ENCODE results near the gene TMEM106B. TPM values are rescaled to one million over a fixed set of nuclear protein-coding genes. Genes with fewer than 3 reads are reported as not detected.

TMEM106B gene
- total RNA-seq, 1 experiment from 2014 or later: 46.8 TPM

DNA sequence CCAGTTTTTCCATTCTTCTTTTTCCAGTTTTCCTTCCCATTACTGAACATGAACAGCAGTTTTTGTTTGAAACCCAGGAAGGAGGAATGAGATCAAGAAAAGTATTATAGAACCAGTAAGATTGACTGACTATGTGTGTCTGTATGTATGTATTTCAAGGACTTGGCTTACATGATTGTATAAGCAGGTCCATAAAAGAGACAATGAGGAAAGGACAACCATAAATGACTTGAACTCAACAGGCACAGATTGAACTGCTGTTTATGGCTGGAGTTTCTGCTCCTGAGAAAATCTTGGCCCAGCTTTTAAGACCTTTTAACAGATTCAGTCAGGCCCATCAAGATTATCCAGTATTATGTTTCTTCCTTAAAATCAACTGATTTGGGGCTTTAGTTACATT is 39.1 kb downstream of the TMEM106B start:
- Histone ChIP-seq H3K4me1 (no peaks in the 10 kb centered on the region), H3K9me3 (0 out of 2 replicates have a peak, but pooled peaks cover 4% of the 10 kb centered on the region), H3K27me3 (replicated peaks; ENCODE audit: control insufficient read depth, insufficient read depth, low read length) (no peaks in the 10 kb centered on the region), H3K4me3 (ENCODE audit: low read depth, low read length) (no peak overlapping the region), H3K36me3 (ENCODE audit: control insufficient read depth, insufficient read depth, low read length) (no peaks in the 10 kb centered on the region)
- Mint-ChIP-seq H3K4me3 (ENCODE audit: unreplicated experiment) (no peak overlapping the region), H3K9me3 (ENCODE audit: unreplicated experiment) (peaks cover 19% of the 10 kb centered on the region), H3K27ac (ENCODE audit: unreplicated experiment) (no peak overlapping the region), H3K27me3 (ENCODE audit: insufficient read depth, unreplicated experiment) (peaks cover 11% of the 10 kb centered on the region), H3K4me1 (ENCODE audit: low read depth, unreplicated experiment) (no peaks in the 10 kb centered on the region), H3K36me3 (ENCODE audit: insufficient read depth, unreplicated experiment) (no peaks in the 10 kb centered on the region)
- no TSS peak for BruUV-seq (replicated peaks)
- CTCF ChIA-PET: no interaction called here
- POLR2A ChIA-PET: no interaction called here
- TF ChIP-seq, protein P1, sequence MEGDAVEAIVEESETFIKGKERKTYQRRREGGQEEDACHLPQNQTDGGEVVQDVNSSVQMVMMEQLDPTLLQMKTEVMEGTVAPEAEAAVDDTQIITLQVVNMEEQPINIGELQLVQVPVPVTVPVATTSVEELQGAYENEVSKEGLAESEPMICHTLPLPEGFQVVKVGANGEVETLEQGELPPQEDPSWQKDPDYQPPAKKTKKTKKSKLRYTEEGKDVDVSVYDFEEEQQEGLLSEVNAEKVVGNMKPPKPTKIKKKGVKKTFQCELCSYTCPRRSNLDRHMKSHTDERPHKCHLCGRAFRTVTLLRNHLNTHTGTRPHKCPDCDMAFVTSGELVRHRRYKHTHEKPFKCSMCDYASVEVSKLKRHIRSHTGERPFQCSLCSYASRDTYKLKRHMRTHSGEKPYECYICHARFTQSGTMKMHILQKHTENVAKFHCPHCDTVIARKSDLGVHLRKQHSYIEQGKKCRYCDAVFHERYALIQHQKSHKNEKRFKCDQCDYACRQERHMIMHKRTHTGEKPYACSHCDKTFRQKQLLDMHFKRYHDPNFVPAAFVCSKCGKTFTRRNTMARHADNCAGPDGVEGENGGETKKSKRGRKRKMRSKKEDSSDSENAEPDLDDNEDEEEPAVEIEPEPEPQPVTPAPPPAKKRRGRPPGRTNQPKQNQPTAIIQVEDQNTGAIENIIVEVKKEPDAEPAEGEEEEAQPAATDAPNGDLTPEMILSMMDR (IDR thresholded peaks at IDR 0.05; ENCODE audit: insufficient read depth in 1 of 2, low read depth in 1 of 2, low read length in 1 of 2, severe bottlenecking in 1 of 2, unreplicated experiment in 1 of 2): no peak
- intact Hi-C loops (cut with micrococcal nuclease; ENCODE audit: unreplicated experiment): no loop called here
- DNase-seq: no peak

DNA sequence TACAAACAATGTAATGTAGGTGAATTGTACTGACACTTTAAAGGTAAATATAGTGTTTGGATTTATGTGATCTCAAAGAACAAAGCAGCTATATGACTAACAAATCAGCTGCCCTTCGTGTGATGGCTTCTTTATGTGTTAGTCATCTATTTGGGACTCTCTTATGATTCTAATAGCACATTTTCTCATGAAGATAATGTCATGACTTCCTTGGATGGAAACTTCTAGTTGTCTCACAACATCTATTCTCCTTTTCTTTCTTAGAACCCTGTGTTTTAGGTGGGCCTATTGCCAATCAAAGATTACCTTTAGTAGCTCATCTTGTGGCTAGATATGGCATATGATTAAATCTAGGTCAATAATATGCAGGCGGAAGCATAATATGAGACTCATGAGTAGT is 45.0 kb downstream of the TMEM106B start:
- no peaks in the 10 kb centered on the region for H3K9me3 ChIP-seq
- H3K4me1 ChIP-seq: no peaks in the 10 kb centered on the region
- no peak for DNase-seq
- Mint-ChIP-seq H3K36me3 (ENCODE audit: insufficient read depth, unreplicated experiment) (no peaks in the 10 kb centered on the region), H3K9me3 (ENCODE audit: unreplicated experiment) (peaks cover 19% of the 10 kb centered on the region), H3K27ac (ENCODE audit: unreplicated experiment) (no peak overlapping the region), H3K4me3 (ENCODE audit: unreplicated experiment) (no peak overlapping the region), H3K27me3 (ENCODE audit: insufficient read depth, unreplicated experiment) (peaks cover 11% of the 10 kb centered on the region), H3K4me1 (ENCODE audit: low read depth, unreplicated experiment) (no peaks in the 10 kb centered on the region)
- no peaks in the 10 kb centered on the region for H3K27me3 ChIP-seq (replicated peaks; ENCODE audit: control insufficient read depth, insufficient read depth, low read length)
- ChIA-PET CTCF (no interaction called here), POLR2A (no interaction called here)
- TF ChIP-seq, protein P1 (IDR thresholded peaks at IDR 0.05; ENCODE audit: insufficient read depth in 1 of 2, low read depth in 1 of 2, low read length in 1 of 2, severe bottlenecking in 1 of 2, unreplicated experiment in 1 of 2): no peak
- intact Hi-C loops (cut with micrococcal nuclease; ENCODE audit: unreplicated experiment): no loop called here
- no peak overlapping the region for H3K4me3 ChIP-seq (ENCODE audit: low read depth, low read length)
- no TSS peak for BruUV-seq (replicated peaks)
- no peaks in the 10 kb centered on the region for H3K36me3 ChIP-seq (ENCODE audit: control insufficient read depth, insufficient read depth, low read length)

DNA sequence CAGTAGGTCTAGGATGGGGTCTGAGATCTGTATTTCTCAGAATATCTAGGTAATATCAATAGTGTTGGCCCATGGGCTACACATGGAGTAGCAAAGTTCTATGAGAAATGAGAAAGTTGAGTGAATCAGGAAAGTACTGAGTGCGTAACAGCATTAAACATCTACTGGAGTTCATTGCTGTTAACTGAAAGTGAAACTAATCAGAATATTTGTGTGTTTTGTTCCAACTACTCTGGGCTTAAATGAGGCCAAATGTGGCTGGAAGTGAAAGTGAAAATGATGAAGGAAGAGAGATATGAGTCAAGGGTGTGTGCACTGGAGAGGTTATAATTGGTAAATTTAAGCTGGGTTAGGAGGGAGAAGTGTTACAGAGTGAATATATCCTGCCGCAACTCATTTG is 46.5 kb downstream of the TMEM106B start:
- Histone ChIP-seq H3K36me3 (ENCODE audit: control insufficient read depth, insufficient read depth, low read length) (no peaks in the 10 kb centered on the region), H3K9me3 (no peaks in the 10 kb centered on the region), H3K4me1 (no peaks in the 10 kb centered on the region), H3K27me3 (replicated peaks; ENCODE audit: control insufficient read depth, insufficient read depth, low read length) (no peaks in the 10 kb centered on the region), H3K4me3 (ENCODE audit: low read depth, low read length) (no peak overlapping the region)
- TF ChIP-seq, protein P1 (IDR thresholded peaks at IDR 0.05; ENCODE audit: insufficient read depth in 1 of 2, low read depth in 1 of 2, low read length in 1 of 2, severe bottlenecking in 1 of 2, unreplicated experiment in 1 of 2): no peak
- BruUV-seq (replicated peaks): no TSS peak
- Mint-ChIP-seq H3K4me3 (ENCODE audit: unreplicated experiment) (no peak overlapping the region), H3K9me3 (ENCODE audit: unreplicated experiment) (peaks cover 4% of the 10 kb centered on the region), H3K36me3 (ENCODE audit: insufficient read depth, unreplicated experiment) (no peaks in the 10 kb centered on the region), H3K27me3 (ENCODE audit: insufficient read depth, unreplicated experiment) (no peaks in the 10 kb centered on the region), H3K27ac (ENCODE audit: unreplicated experiment) (no peak overlapping the region), H3K4me1 (ENCODE audit: low read depth, unreplicated experiment) (no peaks in the 10 kb centered on the region)
- DNase-seq: no peak
- POLR2A ChIA-PET: no interaction called here
- CTCF ChIA-PET: no interaction called here
- intact Hi-C loops (cut with micrococcal nuclease; ENCODE audit: unreplicated experiment): no loop called here

Measured in Caco-2 (cell line).